Pancreas (tissue), 10 donors: Measurements from ENCODE around the gene PC. TPM values are rescaled to one million over a fixed set of nuclear protein-coding genes. Genes with fewer than 3 reads are reported as not detected.

Experiments
- ATAC-seq, 4 donors: fragments of 200-7000 bp; cut with Tn5 transposase; one replicate each; pipeline versions ENCODE4 v1.8.0 to v1.9.1; 2020; ENCODE audit warnings: mild to moderate bottlenecking in 4 of 4, moderate library complexity in 4 of 4
- DNase-seq, 6 donors: peaks; one replicate each; pipeline ENCODE4 v3.0.0-alpha.2; 2020
- FAIRE-seq: peaks from 2 replicates; lab custom pipeline; 2012; peaks lifted over from hg19 to GRCh38; lab: Jason Lieb, UNC
- H3K27ac ChIP-seq, 4 donors: fragments of 200-600 bp; sonication (generic); 1 replicate in 3 of 4; 2 replicates in 1 of 4; pipeline versions ENCODE4 v1.5.0 to v1.8.0; 2020
- H3K27me3 ChIP-seq, 4 donors: fragments of 200-600 bp; one replicate each; pipeline ENCODE4 v1.8.0; 2021
- H3K36me3 ChIP-seq, 3 donors: fragments of 200-600 bp; sonication (generic) in 1 of 3; one replicate each; pipeline versions ENCODE4 v1.5.0 to v1.8.0; 2020 to 2021
- H3K4me1 ChIP-seq, 3 donors: fragments of 200-600 bp; one replicate each; pipeline ENCODE4 v1.8.0; 2021
- H3K4me3 ChIP-seq, 4 donors: fragments of 200-600 bp; sonication (generic) in 2 of 4; one replicate each; pipeline versions ENCODE4 v1.5.0 to v1.8.0; 2020 to 2021
- H3K9me3 ChIP-seq, 4 donors: fragments of 200-600 bp; one replicate each; pipeline ENCODE4 v1.8.0; 2021
- CTCF ChIP-seq, 4 donors: fragments of 200-600 bp; sonication (generic) in 3 of 4; IDR thresholded peaks; one replicate each; pipeline versions ENCODE4 v1.5.0 to v1.8.0; 2021; ENCODE audit warnings: antibody characterized with exemption in 4 of 4
- WGBS, 2 donors: extraction: QIAGEN DNeasy Blood & Tissue Kit; methylation state at CpG; one replicate each; pipeline ENCODE4 v1.1.7; 2013; 5-methylcytosine and 5-hydroxymethylcytosine counted together
- intact Hi-C, 3 donors: fragments of 100-400 bp; cut with DNase I; formaldehyde crosslinking; loops; one replicate each; pipeline versions ENCODE4 v1.11.1 to v1.14.2; 2022
- polyA plus RNA-seq, 2 donors: library from polyadenylated mRNA; stranded (reverse); fragments of 200-250 nt; gene quantifications; one replicate each; pipeline ENCODE4 v1.2.3, GENCODE V29; 2013
- total RNA-seq, 6 donors: library from RNA; stranded (reverse); fragmentation: NEBNext Ultra II Directional in 4 of 6; extraction: Animal tissue kit (Norgen Biotek cat#: 25700) in 4 of 6; gene quantifications; one replicate each; pipeline versions ENCODE4 v1.2.1 to v1.2.4, GENCODE V29; 2021 to 2023
- donor health status: healthy with polysubstance abuse.
- donor health status: DM: no; HTN: no; CAD: no; lungs with moderate emphysema.
- donor health status: DM: no; HTN: no; CAD: no.
- donor health status: control.
- donor health status: control.
- donor health status: Bipolar disorder and iron deficiency.
- donor health status: DM: yes; HTN: yes; CAD: no.
- donor health status: DM: no; HTN: no; CAD: no.
- donor health status: DM: no; HTN: no; CAD: no.
- donor health status: DM: yes; HTN: yes; CAD: no.

PC gene
- total and polyA plus RNA-seq, 8 donors: 4.1 to 16.0 (median 10.4) TPM

DNA sequence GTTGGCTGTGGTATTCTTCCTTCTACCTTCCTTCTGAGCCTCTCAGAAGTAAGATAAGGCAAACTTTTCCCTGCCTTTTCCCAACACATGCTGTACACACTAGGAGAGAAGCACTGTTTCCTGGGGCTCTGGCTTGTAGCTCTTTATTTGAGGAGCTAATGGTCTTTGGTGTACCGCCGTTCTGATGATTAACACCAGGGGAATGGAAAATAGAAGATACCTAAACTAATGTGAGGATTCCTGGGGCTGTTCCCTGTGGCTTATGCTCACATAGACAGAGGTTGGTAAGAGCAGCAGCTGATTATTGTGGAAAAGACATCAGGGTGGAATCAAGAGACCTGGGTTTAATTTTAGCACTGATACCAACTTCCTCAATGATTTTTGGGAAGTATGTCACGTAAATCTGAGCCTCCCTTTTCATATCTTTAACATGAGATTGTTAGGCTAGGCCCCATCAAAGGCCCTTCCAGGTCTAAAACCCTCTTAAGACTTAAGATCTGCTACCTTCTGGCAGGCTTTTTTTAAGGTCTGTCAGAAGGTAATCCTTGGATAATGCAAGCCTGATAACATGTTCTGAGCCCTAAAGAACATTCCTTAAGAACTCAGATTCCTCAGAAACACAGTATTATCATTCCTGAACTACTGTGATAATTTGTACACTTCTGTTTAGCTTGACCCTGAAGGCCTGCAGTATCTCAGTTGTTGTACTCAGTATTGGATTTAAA, 139.8 kb downstream of the PC start:
- Histone ChIP-seq H3K4me1 (no peaks in the 10 kb centered on the region), H3K4me3 (no peak overlapping the region), H3K27me3 (no peaks in the 10 kb centered on the region), H3K36me3 (no peaks in the 10 kb centered on the region), H3K27ac (no peak overlapping the region), H3K9me3 (no peaks in the 10 kb centered on the region)
- no peak for TF ChIP-seq CTCF (IDR thresholded peaks at IDR 0.05)
- FAIRE-seq (no peak), DNase-seq (no peak), ATAC-seq (no peak)
- intact Hi-C loops: no loop called here
- 81 to 83% methylated on average over 3 of the region's 3 CpGs for WGBS, 2 donors

DNA sequence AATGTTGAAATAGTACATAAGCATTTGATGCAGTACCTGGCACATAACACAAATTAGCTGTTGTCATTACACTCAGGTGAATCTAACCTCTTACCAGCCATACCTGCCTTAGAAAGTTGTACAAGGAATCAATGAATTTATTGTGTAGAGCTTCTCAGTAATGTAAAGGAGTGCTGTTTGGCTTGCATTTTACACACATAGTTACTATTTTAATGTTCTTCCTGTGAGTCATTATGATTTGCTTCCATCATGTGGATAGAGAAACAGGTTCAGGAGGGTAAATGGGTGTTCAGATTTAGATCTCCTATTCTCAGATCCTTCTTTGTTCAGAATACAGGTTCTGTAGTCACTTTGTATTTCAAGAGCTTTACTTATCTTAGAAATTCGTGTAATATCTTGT, 142.5 kb downstream of the PC start:
- H3K27me3 ChIP-seq: no peaks in the 10 kb centered on the region
- WGBS, 2 donors: 19 to 60% methylated on average over 1 of the region's 1 CpG
- DNase-seq (no peak), ATAC-seq (no peak), FAIRE-seq (no peak)
- H3K4me1 ChIP-seq: no peaks in the 10 kb centered on the region
- H3K36me3 ChIP-seq: no peaks in the 10 kb centered on the region
- H3K27ac ChIP-seq: no peak overlapping the region
- intact Hi-C loops: no loop called here
- no peak for TF ChIP-seq CTCF (IDR thresholded peaks at IDR 0.05)
- no peaks in the 10 kb centered on the region for H3K9me3 ChIP-seq
- no peak overlapping the region for H3K4me3 ChIP-seq

GRCh38 chr11:66814678-66815077, 143.5 kb downstream of the PC start:
- intact Hi-C loops: no loop called here
- Histone ChIP-seq H3K27ac (no peak overlapping the region), H3K4me1 (no peaks in the 10 kb centered on the region), H3K9me3 (no peaks in the 10 kb centered on the region), H3K27me3 (no peaks in the 10 kb centered on the region), H3K4me3 (no peak overlapping the region), H3K36me3 (no peaks in the 10 kb centered on the region)
- WGBS, 2 donors: 76 to 80% methylated on average over 5 of the region's 5 CpGs
- DNase-seq: no peak
- no peak for FAIRE-seq
- no peak for TF ChIP-seq CTCF (IDR thresholded peaks at IDR 0.05)
- no peak for ATAC-seq

GRCh38 chr11:66810576-66811185, 147.5 kb downstream of the PC start:
- ATAC-seq (no peak), FAIRE-seq (no peak), DNase-seq (no peak)
- Histone ChIP-seq H3K27me3 (no peaks in the 10 kb centered on the region), H3K4me3 (no peak overlapping the region), H3K27ac (no peak overlapping the region), H3K9me3 (no peaks in the 10 kb centered on the region), H3K4me1 (no peaks in the 10 kb centered on the region), H3K36me3 (no peaks in the 10 kb centered on the region)
- WGBS, 2 donors: 83 to 97% methylated on average over 1 of the region's 1 CpG
- TF ChIP-seq CTCF (IDR thresholded peaks at IDR 0.05): no peak
- intact Hi-C loops: no loop called here

DNA sequence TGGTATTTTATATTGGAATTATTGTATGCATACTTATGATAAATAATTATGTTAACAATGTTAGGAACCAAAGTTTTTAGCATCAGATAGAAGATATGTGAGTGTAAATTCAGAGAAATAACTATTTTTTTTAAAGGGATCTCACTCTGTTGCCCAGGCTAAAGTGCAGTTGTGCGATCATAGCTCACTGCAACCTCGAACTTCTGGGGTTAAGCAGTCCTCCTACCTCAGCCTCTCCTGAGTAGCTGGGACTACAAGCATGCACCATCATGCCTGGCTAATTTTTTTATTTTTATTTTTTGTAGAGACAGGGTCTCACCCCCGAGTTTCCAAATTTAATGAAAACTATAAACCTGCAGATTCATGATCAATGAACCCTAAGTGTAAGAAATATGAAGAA, 148.6 kb downstream of the PC start:
- Histone ChIP-seq H3K36me3 (no peaks in the 10 kb centered on the region), H3K27ac (no peak overlapping the region), H3K9me3 (no peaks in the 10 kb centered on the region), H3K4me3 (no peak overlapping the region), H3K4me1 (no peaks in the 10 kb centered on the region), H3K27me3 (no peaks in the 10 kb centered on the region)
- no peak for TF ChIP-seq CTCF (IDR thresholded peaks at IDR 0.05)
- FAIRE-seq: no peak
- no peak for ATAC-seq
- 73 to 87% methylated on average over 3 of the region's 3 CpGs for WGBS, 2 donors
- no peak for DNase-seq
- intact Hi-C loops: no loop called here
